OCI-LY3 (cell line): ENCODE results near the gene GPC2.

Source experiments
- H2AFZ ChIP-seq: fragments of 200-600, 300-600 bp; shearing (Covaris generic); 2 replicates; pipeline ENCODE4 v1.6.0; 2014; ENCODE audit warnings: antibody characterized with exemption, low read depth, low read length
- H3K27ac ChIP-seq: fragments of 200-600, 300-600 bp; sonication (generic); 2 replicates; pipeline ENCODE4 v1.5.1; 2014; ENCODE audit warnings: mild to moderate bottlenecking, low read length, moderate library complexity, mixed read lengths
- H3K27me3 ChIP-seq: fragments of 200-600, 300-600 bp; sonication (generic); 2 replicates; pipeline ENCODE4 v1.6.1; 2014; ENCODE audit warnings: low read depth, low read length, mixed read lengths
- H3K36me3 ChIP-seq: fragments of 200-600, 300-600 bp; sonication (generic); replicated peaks from 2 replicates; pipeline ENCODE3; 2014; ENCODE audit warnings: low read depth, low read length, mixed read lengths
- H3K4me1 ChIP-seq: fragments of 300-600, 200-600 bp; sonication (generic); 2 replicates; pipeline ENCODE4 v1.6.1; 2014; ENCODE audit warnings: low read length, mixed read lengths
- H3K4me2 ChIP-seq: fragments of 200-600, 300-600 bp; sonication (generic); 2 replicates; pipeline ENCODE4 v1.6.1; 2014; ENCODE audit warnings: low read length, mixed read lengths
- H3K4me3 ChIP-seq: fragments of 300-600, 200-600 bp; sonication (generic); 2 replicates; pipeline ENCODE4 v1.5.1; 2014; ENCODE audit warnings: antibody characterized with exemption, mild to moderate bottlenecking, low read length, moderate library complexity
- H3K79me2 ChIP-seq: fragments of 300-600, 200-600 bp; shearing (Covaris generic); 2 replicates; pipeline ENCODE4 v1.6.1; 2014; ENCODE audit warnings: mild to moderate bottlenecking, low read length, mixed read lengths
- H3K9ac ChIP-seq: fragments of 300-600, 200-600 bp; shearing (Covaris generic); 2 replicates; pipeline ENCODE4 v1.6.0; 2014; ENCODE audit warnings: mild to moderate bottlenecking, low read length, moderate library complexity
- H3K9me3 ChIP-seq: fragments of 200-600, 300-600 bp; shearing (Covaris generic); 2 replicates; pipeline ENCODE4 v1.6.1; 2014; ENCODE audit warnings: low read length, mixed read lengths; ENCODE audit not compliant: insufficient read depth
- H4K20me1 ChIP-seq: fragments of 200-600, 300-600 bp; sonication (generic); 2 replicates; pipeline ENCODE4 v1.6.1; 2016; ENCODE audit warnings: low read length, mixed read lengths; ENCODE audit not compliant: insufficient read depth
- CTCF ChIP-seq: fragments of 200-600, 300-600 bp; sonication (generic); IDR thresholded peaks from 2 replicates; pipeline ENCODE4 v1.5.1; 2014; ENCODE audit warnings: antibody characterized with exemption, low read length, low read depth
- EZH2phosphoT487 ChIP-seq: fragments of 200-600 bp; shearing (Covaris generic); IDR thresholded peaks from 2 replicates; pipeline ENCODE4 v1.6.1; 2018; ENCODE audit warnings: antibody characterized with exemption, mixed run types, low read depth

The GPC2 gene

GRCh38 chr7:100167912-100168323 is 9.3 kb downstream of the GPC2 start:
- H3K9ac ChIP-seq = peak overlapping the region; percentile 2; the same call in 1 of the 2 replicates
- TF ChIP-seq CTCF = no peak
- no peak for TF ChIP-seq EZH2phosphoT487
- H3K4me3 ChIP-seq = peak overlapping the region; percentile 58
- no peaks in the 10 kb centered on the region for H4K20me1 ChIP-seq
- no peak overlapping the region for H3K27ac ChIP-seq
- peaks cover 34% of the 10 kb centered on the region for H3K27me3 ChIP-seq
- H3K79me2 ChIP-seq = no peaks in the 10 kb centered on the region
- no peak overlapping the region for H2AFZ ChIP-seq
- H3K4me1 ChIP-seq = peaks cover 32% of the 10 kb centered on the region
- H3K36me3 ChIP-seq = no peaks in the 10 kb centered on the region
- H3K9me3 ChIP-seq = no peaks in the 10 kb centered on the region
- peak overlapping the region; percentile 55 for H3K4me2 ChIP-seq

- Histone ChIP-seq H3K4me2 (peak overlapping the region; percentile 55), H3K4me1 (peaks cover 32% of the 10 kb centered on the region), H3K27me3 (peaks cover 34% of the 10 kb centered on the region), H2AFZ (no peak overlapping the region), H4K20me1 (no peaks in the 10 kb centered on the region), H3K4me3 (peak overlapping the region; percentile 58), H3K79me2 (no peaks in the 10 kb centered on the region), H3K9ac (peak overlapping the region; percentile 2; the same call in 1 of the 2 replicates), H3K9me3 (no peaks in the 10 kb centered on the region), H3K27ac (no peak overlapping the region), H3K36me3 (no peaks in the 10 kb centered on the region)
- TF ChIP-seq EZH2phosphoT487 (no peak), CTCF (no peak)
Measured at GRCh38 chr7:100166970-100167911, 9.9 kb downstream of the GPC2 start.

GRCh38 chr7:100166317-100166940 is 10.8 kb downstream of the GPC2 start:
- Histone ChIP-seq H3K4me2 (no peak overlapping the region), H3K27me3 (peaks cover 34% of the 10 kb centered on the region), H3K9me3 (no peaks in the 10 kb centered on the region), H4K20me1 (no peaks in the 10 kb centered on the region), H3K4me3 (no peak overlapping the region), H2AFZ (no peak overlapping the region), H3K27ac (no peak overlapping the region), H3K9ac (no peak overlapping the region), H3K4me1 (peaks cover 32% of the 10 kb centered on the region), H3K79me2 (no peaks in the 10 kb centered on the region), H3K36me3 (no peaks in the 10 kb centered on the region)
- TF ChIP-seq EZH2phosphoT487 = no peak
- no peak for TF ChIP-seq CTCF

- TF ChIP-seq CTCF (no peak), EZH2phosphoT487 (no peak)
- Histone ChIP-seq H2AFZ (no peak overlapping the region), H3K9me3 (no peaks in the 10 kb centered on the region), H3K27ac (no peak overlapping the region), H4K20me1 (no peaks in the 10 kb centered on the region), H3K36me3 (no peaks in the 10 kb centered on the region), H3K9ac (no peak overlapping the region), H3K4me1 (peaks cover 21% of the 10 kb centered on the region), H3K27me3 (peaks cover 34% of the 10 kb centered on the region), H3K4me2 (no peak overlapping the region), H3K79me2 (no peaks in the 10 kb centered on the region), H3K4me3 (no peak overlapping the region)
Measured at GRCh38 chr7:100163871-100164270, 13.3 kb downstream of the GPC2 start.
